Measurements from ENCODE around the gene CACNA1A.

DNA sequence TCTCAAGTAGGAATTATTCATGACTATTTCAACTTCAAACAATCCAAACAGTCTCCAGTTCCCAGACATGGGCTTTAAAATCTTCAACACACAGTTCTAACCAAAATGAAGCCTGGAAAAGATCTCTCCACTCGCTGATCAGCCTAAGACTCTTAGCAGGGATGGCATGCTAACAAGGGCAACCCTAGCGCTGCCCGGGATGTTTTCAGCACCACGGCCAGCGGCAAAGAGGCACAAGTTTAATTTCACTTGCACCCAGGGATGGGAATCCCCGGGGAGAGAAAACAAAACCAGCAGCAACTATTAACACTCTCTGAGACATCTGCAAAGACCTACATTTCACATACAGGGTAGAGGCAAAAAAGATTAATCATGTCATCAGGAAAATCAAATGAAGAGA, 43.0 kb downstream of the CACNA1A start:
- no peak for TF ChIP-seq ZFX (IDR thresholded peaks at IDR 0.05)
- TF ChIP-seq, protein P1, sequence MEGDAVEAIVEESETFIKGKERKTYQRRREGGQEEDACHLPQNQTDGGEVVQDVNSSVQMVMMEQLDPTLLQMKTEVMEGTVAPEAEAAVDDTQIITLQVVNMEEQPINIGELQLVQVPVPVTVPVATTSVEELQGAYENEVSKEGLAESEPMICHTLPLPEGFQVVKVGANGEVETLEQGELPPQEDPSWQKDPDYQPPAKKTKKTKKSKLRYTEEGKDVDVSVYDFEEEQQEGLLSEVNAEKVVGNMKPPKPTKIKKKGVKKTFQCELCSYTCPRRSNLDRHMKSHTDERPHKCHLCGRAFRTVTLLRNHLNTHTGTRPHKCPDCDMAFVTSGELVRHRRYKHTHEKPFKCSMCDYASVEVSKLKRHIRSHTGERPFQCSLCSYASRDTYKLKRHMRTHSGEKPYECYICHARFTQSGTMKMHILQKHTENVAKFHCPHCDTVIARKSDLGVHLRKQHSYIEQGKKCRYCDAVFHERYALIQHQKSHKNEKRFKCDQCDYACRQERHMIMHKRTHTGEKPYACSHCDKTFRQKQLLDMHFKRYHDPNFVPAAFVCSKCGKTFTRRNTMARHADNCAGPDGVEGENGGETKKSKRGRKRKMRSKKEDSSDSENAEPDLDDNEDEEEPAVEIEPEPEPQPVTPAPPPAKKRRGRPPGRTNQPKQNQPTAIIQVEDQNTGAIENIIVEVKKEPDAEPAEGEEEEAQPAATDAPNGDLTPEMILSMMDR (conservative IDR thresholded peaks at IDR 0.05), result no peak

Data from C4-2B (cell line).